IPS-18a (cell line): ENCODE results near the gene PFN3.
"Not testable (repeated sequence)": the region's sequence is repeated elsewhere in the genome, so short reads cannot be mapped to it uniquely, and the experiment has no call there.

Experiments
- H3K27ac ChIP-seq: one replicate; pipeline ENCODE4 v1.5.1; 2013; ENCODE audit warnings: low read length
- H3K27me3 ChIP-seq: one replicate; pipeline ENCODE4 v1.6.1; 2013; ENCODE audit warnings: mild to moderate bottlenecking, low read length; ENCODE audit not compliant: control insufficient read depth, insufficient read depth
- H3K36me3 ChIP-seq: one replicate; pipeline ENCODE4 v1.6.1; 2013; ENCODE audit warnings: low read depth, low read length; ENCODE audit not compliant: control insufficient read depth
- H3K4me1 ChIP-seq: one replicate; pipeline ENCODE4 v1.6.1; 2013; ENCODE audit warnings: low read depth, low read length; ENCODE audit not compliant: control insufficient read depth
- H3K4me3 ChIP-seq: one replicate; pipeline ENCODE4 v1.5.1; 2013; ENCODE audit warnings: low read length
- H3K9ac ChIP-seq: one replicate; pipeline ENCODE4 v1.6.1; 2013; ENCODE audit warnings: mild to moderate bottlenecking, low read length, moderate library complexity
- H3K9me3 ChIP-seq: one replicate; pipeline ENCODE4 v1.6.1; 2013; ENCODE audit warnings: low read depth, low read length; ENCODE audit not compliant: control insufficient read depth

PFN3 gene

DNA sequence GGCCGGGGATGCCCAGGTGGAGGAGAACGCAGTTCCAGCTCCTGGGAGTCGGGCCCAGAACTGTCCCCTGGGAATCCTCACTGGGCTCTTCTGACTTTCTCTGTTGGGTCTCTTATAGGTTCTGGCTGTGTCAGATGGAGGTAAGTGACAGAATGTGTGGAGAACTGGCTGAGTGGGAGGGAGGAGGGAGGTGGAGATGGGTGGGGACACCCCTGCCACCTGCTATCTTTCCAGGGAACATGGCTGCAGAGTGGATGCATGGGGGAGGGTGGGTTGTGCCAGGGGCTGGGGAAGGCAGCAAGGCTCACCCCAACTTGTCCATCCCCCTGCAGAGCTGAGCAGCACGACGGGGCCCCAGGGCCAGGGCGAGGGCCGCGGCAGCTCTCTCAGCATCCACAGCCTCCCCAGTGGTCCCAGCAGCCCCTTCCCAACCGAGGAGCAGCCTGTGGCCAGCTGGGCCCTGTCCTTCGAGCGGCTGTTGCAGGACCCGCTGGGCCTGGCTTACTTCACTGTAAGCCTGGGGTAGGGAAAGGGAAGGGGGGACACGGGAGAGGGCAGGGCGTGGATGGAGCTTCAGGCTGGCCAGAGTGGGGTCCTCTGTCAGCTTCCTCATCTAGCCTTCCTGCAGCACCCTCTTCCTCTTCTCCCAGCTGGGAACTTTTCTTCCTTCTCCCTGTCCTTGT is 34.5 kb downstream of the PFN3 start:
- Histone ChIP-seq H3K27ac (peak overlapping the region; percentile 81), H3K27me3 (peaks cover 21% of the 10 kb centered on the region), H3K36me3 (no peaks in the 10 kb centered on the region), H3K9ac (peak overlapping the region; percentile 78), H3K4me3 (peak overlapping the region; percentile 63), H3K9me3 (no peaks in the 10 kb centered on the region), H3K4me1 (peaks cover 29% of the 10 kb centered on the region)

GRCh38 chr5:177364159-177364962 is 36.1 kb downstream of the PFN3 start:
- Histone ChIP-seq H3K36me3 (no peaks in the 10 kb centered on the region), H3K27ac (no peak overlapping the region), H3K9ac (no peak overlapping the region), H3K4me3 (no peak overlapping the region), H3K27me3 (peaks cover 21% of the 10 kb centered on the region), H3K4me1 (peaks cover 25% of the 10 kb centered on the region), H3K9me3 (no peaks in the 10 kb centered on the region)

GRCh38 chr5:177363565-177363964 is 36.9 kb downstream of the PFN3 start:
- H3K4me1 ChIP-seq = peaks cover 25% of the 10 kb centered on the region
- no peaks in the 10 kb centered on the region for H3K9me3 ChIP-seq
- H3K9ac ChIP-seq = no peak overlapping the region
- no peak overlapping the region for H3K27ac ChIP-seq
- H3K36me3 ChIP-seq = no peaks in the 10 kb centered on the region
- peaks cover 19% of the 10 kb centered on the region for H3K27me3 ChIP-seq
- peak overlapping the region; percentile 63 for H3K4me3 ChIP-seq

GRCh38 chr5:177362610-177363507 is 37.6 kb downstream of the PFN3 start:
- Histone ChIP-seq H3K4me1 (peaks cover 25% of the 10 kb centered on the region), H3K27ac (no peak overlapping the region), H3K36me3 (no peaks in the 10 kb centered on the region), H3K9ac (peak overlapping the region; percentile 41), H3K27me3 (peaks cover 12% of the 10 kb centered on the region), H3K9me3 (no peaks in the 10 kb centered on the region), H3K4me3 (peak overlapping the region; percentile 63)

- no peaks in the 10 kb centered on the region for H3K9me3 ChIP-seq
- peak overlapping the region; percentile 63 for H3K4me3 ChIP-seq
- peaks cover 25% of the 10 kb centered on the region for H3K4me1 ChIP-seq
- H3K27me3 ChIP-seq = peaks cover 6% of the 10 kb centered on the region
- no peaks in the 10 kb centered on the region for H3K36me3 ChIP-seq
- H3K27ac ChIP-seq = no peak overlapping the region
- peak overlapping the region; percentile 41 for H3K9ac ChIP-seq
Measured at GRCh38 chr5:177362292-177362609, 38.2 kb downstream of the PFN3 start.

- Histone ChIP-seq H3K27ac (no peak overlapping the region), H3K9ac (no peak overlapping the region), H3K36me3 (no peaks in the 10 kb centered on the region), H3K9me3 (no peaks in the 10 kb centered on the region), H3K27me3 (peaks cover 6% of the 10 kb centered on the region), H3K4me3 (no peak overlapping the region), H3K4me1 (peaks cover 25% of the 10 kb centered on the region)
Measured at GRCh38 chr5:177361418-177362291, 38.8 kb downstream of the PFN3 start.

DNA sequence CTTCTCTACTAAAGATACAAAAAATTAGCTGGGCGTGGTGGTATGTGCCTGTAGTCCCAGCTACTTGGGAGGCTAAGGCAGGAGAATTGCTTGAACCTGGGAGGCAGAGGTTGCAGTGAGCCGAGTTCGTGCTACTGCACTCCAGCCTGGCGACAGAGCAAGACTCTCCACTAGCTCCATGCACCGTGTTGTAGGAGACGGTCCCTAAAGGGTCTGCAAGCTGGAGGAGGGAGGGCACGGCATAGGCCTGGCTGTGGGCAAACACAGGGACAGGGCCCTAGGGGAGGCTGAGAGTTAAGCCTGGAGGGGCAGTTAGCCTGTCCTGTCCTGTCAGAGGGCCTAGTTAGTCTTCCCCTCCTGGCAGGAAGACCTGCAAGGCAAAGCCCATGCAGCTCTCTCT is 39.7 kb downstream of the PFN3 start:
- not testable (repeated sequence) for H3K4me3 ChIP-seq, H3K9ac ChIP-seq, H3K9me3 ChIP-seq, H3K36me3 ChIP-seq, H3K27ac ChIP-seq, H3K27me3 ChIP-seq
- peaks cover 17% of the 10 kb centered on the region for H3K4me1 ChIP-seq

DNA sequence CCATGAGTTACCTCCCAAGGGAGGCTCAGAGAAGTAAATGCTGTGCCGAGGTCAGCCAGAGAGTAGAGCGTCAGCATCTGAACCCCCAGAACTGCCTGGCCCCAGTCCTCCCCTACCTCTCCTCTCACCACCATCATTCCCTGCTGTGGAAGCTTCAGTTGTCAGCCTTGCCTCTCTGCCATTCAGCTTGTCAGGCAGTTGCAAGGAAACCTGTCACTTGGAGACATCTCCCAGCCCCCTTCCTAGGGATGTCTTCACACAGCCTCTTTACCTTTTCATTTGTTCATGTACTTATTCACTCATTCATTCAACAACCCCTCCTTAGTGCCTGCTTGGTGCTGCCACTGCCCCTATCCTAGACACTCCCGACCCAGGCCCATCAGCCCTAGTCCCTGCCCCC is 40.6 kb downstream of the PFN3 start:
- no peak overlapping the region for H3K4me3 ChIP-seq
- peaks cover 13% of the 10 kb centered on the region for H3K4me1 ChIP-seq
- no peak overlapping the region for H3K27ac ChIP-seq
- H3K27me3 ChIP-seq = peaks cover 6% of the 10 kb centered on the region
- H3K9ac ChIP-seq = no peak overlapping the region
- H3K9me3 ChIP-seq = no peaks in the 10 kb centered on the region
- H3K36me3 ChIP-seq = no peaks in the 10 kb centered on the region

DNA sequence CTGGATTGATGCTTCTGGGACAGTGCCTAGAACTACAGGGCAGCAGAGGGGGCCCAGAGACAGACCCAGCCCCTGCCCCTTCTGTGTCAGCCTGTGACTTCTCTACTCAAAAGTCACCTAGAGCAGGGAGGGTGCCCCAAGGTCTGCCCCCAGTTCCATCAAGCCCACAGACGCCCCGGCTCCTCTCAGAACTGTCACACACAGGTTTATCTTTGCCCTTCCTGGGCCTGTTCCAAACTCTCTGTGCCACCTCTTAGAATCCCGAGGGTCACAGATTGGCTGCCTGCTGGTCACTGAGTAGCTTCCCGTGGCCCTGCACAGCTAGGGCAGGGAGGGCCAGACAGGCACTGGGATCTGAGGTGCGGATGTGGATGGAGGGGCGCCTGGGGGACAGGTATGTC is 41.0 kb downstream of the PFN3 start:
- Histone ChIP-seq H3K4me3 (no peak overlapping the region), H3K9ac (no peak overlapping the region), H3K36me3 (no peaks in the 10 kb centered on the region), H3K27me3 (peaks cover 6% of the 10 kb centered on the region), H3K9me3 (no peaks in the 10 kb centered on the region), H3K27ac (no peak overlapping the region), H3K4me1 (peaks cover 13% of the 10 kb centered on the region)

DNA sequence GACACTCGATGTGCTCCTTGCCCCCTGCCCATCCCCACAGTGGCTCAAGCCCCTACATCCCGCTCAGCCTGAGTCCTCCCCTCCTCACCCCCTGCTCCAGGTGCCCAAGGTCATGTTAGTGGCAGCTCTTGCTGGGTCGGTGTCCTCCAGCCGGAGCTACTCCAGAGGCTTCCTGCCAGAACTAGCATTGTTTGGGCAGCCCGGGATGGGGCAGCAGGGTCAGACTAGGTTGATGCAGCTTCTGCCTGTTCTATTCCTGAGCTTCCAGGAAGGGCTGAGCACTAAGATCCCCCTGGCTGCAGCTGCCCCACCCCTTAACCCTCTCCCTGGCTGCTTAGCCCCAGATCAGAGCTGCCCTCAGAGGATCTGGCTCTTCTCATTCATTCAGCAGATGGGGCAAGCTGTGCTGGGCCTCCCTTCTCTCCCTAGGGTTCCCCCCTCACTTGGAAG is 42.1 kb downstream of the PFN3 start:
- no peak overlapping the region for H3K4me3 ChIP-seq
- H3K36me3 ChIP-seq = no peaks in the 10 kb centered on the region
- no peak overlapping the region for H3K9ac ChIP-seq
- H3K27ac ChIP-seq = no peak overlapping the region
- peaks cover 10% of the 10 kb centered on the region for H3K4me1 ChIP-seq
- peaks cover 6% of the 10 kb centered on the region for H3K27me3 ChIP-seq
- no peaks in the 10 kb centered on the region for H3K9me3 ChIP-seq
